ENCODE results near the gene CAMKMT. TPM values are rescaled to one million over a fixed set of nuclear protein-coding genes. Genes with fewer than 3 reads are reported as not detected.

CAMKMT gene
- total and polyA plus RNA-seq, 9 of the 15 experiments (the other 6 are each of a cell fraction or from before 2014, with no cell fraction given), result 1.6 to 15.3 (median 7.4) TPM

DNA sequence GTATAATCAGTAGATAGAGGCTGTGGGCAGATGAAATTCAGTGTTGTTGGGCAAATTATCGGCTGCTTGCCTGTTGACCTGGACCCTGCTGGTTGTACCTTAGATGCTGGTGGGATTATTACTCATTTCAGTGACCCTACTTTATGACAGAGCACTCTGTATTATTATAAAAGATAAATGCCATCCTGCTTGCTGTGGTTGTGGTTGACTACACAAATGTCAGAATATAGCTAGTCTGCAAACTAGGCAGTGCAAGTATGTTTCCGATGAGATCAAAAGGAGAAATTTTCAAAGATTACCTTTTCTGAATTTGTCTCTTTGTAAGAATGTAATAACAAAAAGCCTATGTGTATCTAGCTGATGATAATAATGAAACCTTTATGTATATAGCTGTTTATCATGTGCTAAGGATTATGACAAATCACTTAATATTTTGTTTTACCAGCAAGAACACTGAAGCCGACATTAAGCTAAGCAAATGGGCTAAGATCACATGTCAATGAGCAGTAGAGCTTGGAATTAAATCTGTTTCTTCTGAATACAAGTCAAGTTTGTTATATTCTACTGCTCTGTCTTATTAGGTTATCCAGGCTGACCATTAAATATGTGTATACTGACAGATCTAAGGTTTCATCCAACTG, 219.2 kb downstream of the CAMKMT start:
- Histone ChIP-seq H3K9me1 (ENCODE audit: control insufficient read depth, insufficient read depth, low read length) (no peaks in the 10 kb centered on the region), H3K9ac (ENCODE audit: insufficient read depth in 1 of 2, low read depth in 2 of 2, low read length in 2 of 2) (no peak overlapping the region), H3K27ac (ENCODE audit: extremely low read depth, low read depth, low read length) (no peak overlapping the region), H3K4me2 (ENCODE audit: insufficient read depth, low read length) (no peak overlapping the region), H3K27me3 (ENCODE audit: control insufficient read depth in 2 of 2, insufficient read depth in 2 of 2, low read length in 2 of 2) (no peaks in the 10 kb centered on the region; a peak in 1 of 5 replicates), H3K36me3 (ENCODE audit: control insufficient read depth, insufficient read depth, low read length) (no peaks in the 10 kb centered on the region), H4K20me1 (replicated peaks; ENCODE audit: control insufficient read depth, insufficient read depth, low read length) (no peaks in the 10 kb centered on the region), H3K9me3 (replicated peaks; ENCODE audit: control insufficient read depth, insufficient read depth, low read depth, low read length) (no peaks in the 10 kb centered on the region), H3K79me2 (ENCODE audit: control insufficient read depth, insufficient read depth, low read length) (no peaks in the 10 kb centered on the region), H2AFZ (ENCODE audit: low read depth, low read length) (no peak overlapping the region), H3K4me1 (replicated peaks in 1 of 2; ENCODE audit: control insufficient read depth in 2 of 2, insufficient read depth in 2 of 2, low read length in 2 of 2) (no peaks in the 10 kb centered on the region), H3K4me3 (no peak overlapping the region)
- DNase-seq (ENCODE audit: extremely low read depth in 1 of 4, low spot score in 3 of 4) (no peak), FAIRE-seq (no peak), ATAC-seq (no peak)
- no TSS peak for BruUV-seq (replicated peaks)
- 36% methylated on average over 3 of the region's 3 CpGs for WGBS (ENCODE audit: insufficient coverage, low coverage, missing lambda C conversion rate)
- ChIA-PET POLR2A (interaction anchor here (1.4 kb wide), 1 partner anchor 20 kb away, joined by 3 read pairs; no protein-coding TSS in a partner anchor), CTCF (ENCODE audit: low intra/inter-chr PET ratio) (no interaction called here)
- TF ChIP-seq ETV1 (tag; conservative IDR thresholded peaks at IDR 0.05; ENCODE audit: low read depth) (no peak), ELF1 (tag; IDR thresholded peaks at IDR 0.05) (no peak), MIER1 (IDR thresholded peaks at IDR 0.05; ENCODE audit: low read depth) (no peak), ARNT (IDR thresholded peaks at IDR 0.05) (no peak), STAT5B (CRISPR knock-in tag; IDR thresholded peaks at IDR 0.05) (no peak), POLR3G (IDR thresholded peaks at IDR 0.05; ENCODE audit: extremely low read depth, insufficient read length, insufficient replicate concordance) (no peak), CHD4 (IDR thresholded peaks at IDR 0.05; ENCODE audit: insufficient read depth, insufficient replicate concordance, low read depth, low read length, poor library complexity, severe bottlenecking) (no peak)
- TF ChIP-seq, protein P1, sequence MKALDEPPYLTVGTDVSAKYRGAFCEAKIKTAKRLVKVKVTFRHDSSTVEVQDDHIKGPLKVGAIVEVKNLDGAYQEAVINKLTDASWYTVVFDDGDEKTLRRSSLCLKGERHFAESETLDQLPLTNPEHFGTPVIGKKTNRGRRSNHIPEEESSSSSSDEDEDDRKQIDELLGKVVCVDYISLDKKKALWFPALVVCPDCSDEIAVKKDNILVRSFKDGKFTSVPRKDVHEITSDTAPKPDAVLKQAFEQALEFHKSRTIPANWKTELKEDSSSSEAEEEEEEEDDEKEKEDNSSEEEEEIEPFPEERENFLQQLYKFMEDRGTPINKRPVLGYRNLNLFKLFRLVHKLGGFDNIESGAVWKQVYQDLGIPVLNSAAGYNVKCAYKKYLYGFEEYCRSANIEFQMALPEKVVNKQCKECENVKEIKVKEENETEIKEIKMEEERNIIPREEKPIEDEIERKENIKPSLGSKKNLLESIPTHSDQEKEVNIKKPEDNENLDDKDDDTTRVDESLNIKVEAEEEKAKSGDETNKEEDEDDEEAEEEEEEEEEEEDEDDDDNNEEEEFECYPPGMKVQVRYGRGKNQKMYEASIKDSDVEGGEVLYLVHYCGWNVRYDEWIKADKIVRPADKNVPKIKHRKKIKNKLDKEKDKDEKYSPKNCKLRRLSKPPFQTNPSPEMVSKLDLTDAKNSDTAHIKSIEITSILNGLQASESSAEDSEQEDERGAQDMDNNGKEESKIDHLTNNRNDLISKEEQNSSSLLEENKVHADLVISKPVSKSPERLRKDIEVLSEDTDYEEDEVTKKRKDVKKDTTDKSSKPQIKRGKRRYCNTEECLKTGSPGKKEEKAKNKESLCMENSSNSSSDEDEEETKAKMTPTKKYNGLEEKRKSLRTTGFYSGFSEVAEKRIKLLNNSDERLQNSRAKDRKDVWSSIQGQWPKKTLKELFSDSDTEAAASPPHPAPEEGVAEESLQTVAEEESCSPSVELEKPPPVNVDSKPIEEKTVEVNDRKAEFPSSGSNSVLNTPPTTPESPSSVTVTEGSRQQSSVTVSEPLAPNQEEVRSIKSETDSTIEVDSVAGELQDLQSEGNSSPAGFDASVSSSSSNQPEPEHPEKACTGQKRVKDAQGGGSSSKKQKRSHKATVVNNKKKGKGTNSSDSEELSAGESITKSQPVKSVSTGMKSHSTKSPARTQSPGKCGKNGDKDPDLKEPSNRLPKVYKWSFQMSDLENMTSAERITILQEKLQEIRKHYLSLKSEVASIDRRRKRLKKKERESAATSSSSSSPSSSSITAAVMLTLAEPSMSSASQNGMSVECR (CRISPR knock-in tag; IDR thresholded peaks at IDR 0.05), result no peak
- TF ChIP-seq, protein P2, sequence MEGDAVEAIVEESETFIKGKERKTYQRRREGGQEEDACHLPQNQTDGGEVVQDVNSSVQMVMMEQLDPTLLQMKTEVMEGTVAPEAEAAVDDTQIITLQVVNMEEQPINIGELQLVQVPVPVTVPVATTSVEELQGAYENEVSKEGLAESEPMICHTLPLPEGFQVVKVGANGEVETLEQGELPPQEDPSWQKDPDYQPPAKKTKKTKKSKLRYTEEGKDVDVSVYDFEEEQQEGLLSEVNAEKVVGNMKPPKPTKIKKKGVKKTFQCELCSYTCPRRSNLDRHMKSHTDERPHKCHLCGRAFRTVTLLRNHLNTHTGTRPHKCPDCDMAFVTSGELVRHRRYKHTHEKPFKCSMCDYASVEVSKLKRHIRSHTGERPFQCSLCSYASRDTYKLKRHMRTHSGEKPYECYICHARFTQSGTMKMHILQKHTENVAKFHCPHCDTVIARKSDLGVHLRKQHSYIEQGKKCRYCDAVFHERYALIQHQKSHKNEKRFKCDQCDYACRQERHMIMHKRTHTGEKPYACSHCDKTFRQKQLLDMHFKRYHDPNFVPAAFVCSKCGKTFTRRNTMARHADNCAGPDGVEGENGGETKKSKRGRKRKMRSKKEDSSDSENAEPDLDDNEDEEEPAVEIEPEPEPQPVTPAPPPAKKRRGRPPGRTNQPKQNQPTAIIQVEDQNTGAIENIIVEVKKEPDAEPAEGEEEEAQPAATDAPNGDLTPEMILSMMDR (IDR thresholded peaks at IDR 0.05 in 2 of 3, conservative IDR thresholded peaks at IDR 0.05 in 1 of 3; ENCODE audit: insufficient read depth in 2 of 3, low read depth in 1 of 3, low read length in 3 of 3), result no peak
- in situ Hi-C loops (cut with MboI) (no loop called here), intact Hi-C loops (cut with micrococcal nuclease) (no loop called here)
